WTC11 (cell line): ENCODE results near the gene SAMMSON. TPM values are rescaled to one million over a fixed set of nuclear protein-coding genes. Genes with fewer than 3 reads are reported as not detected.

ENCODE experiments used
- ATAC-seq: fragments of 200-7000 bp; cut with Tn5 transposase; 2 replicates; pipeline ENCODE4 v1.10.0; 2021; ENCODE audit warnings: mild to moderate bottlenecking, moderate library complexity
- CTCF ChIA-PET: fragments of 300-600 bp; sonication (Branson Sonifier 250); formaldehyde crosslinking; loops from one replicate; lab custom pipeline; 2021; ENCODE audit warnings: antibody characterized with exemption; lab: Charles Lee
- POLR2A ChIA-PET: fragments of 350-600 bp; sonication (Branson Sonifier 250); formaldehyde crosslinking; loops from one replicate; lab custom pipeline; 2021; ENCODE audit warnings: antibody characterized with exemption; lab: Charles Lee
- DNase-seq: peaks from one replicate; pipeline ENCODE4 v3.0.0; 2021; ENCODE audit warnings: low spot score
- H3K27ac Mint-ChIP-seq: 2 replicates; pipeline ENCODE4 v1.8.0; 2021; ENCODE audit warnings: mixed read lengths
- H3K27me3 Mint-ChIP-seq: 2 replicates; pipeline ENCODE4 v1.8.0; 2021; ENCODE audit warnings: low read depth, mild to moderate bottlenecking, moderate library complexity, mixed read lengths
- H3K36me3 Mint-ChIP-seq: 2 replicates; pipeline ENCODE4 v1.8.0; 2021; ENCODE audit warnings: mixed read lengths
- H3K4me1 Mint-ChIP-seq: 2 replicates; pipeline ENCODE4 v1.8.0; 2022; ENCODE audit warnings: mixed read lengths
- H3K4me3 Mint-ChIP-seq: 2 replicates; pipeline ENCODE4 v1.8.0; 2021; ENCODE audit warnings: mild to moderate bottlenecking, moderate library complexity, mixed read lengths
- H3K9me3 Mint-ChIP-seq: 2 replicates; pipeline ENCODE4 v1.8.0; 2021; ENCODE audit warnings: mixed read lengths
- ARID4B ChIP-seq: sonication (generic); formaldehyde crosslinking; IDR thresholded peaks from 2 replicates; pipeline ENCODE4 v1.8.0; 2023; ENCODE audit warnings: missing genetic modification reagents, mild to moderate bottlenecking, borderline replicate concordance
- CBFB ChIP-seq: sonication (generic); formaldehyde crosslinking; IDR thresholded peaks from 2 replicates; pipeline ENCODE4 v1.8.1; 2022; ENCODE audit warnings: mild to moderate bottlenecking, low read depth, missing genetic modification reagents
- CREB1 ChIP-seq: sonication (generic); formaldehyde crosslinking; IDR thresholded peaks from 2 replicates; pipeline ENCODE4 v1.8.0; 2023; ENCODE audit warnings: mild to moderate bottlenecking, missing genetic modification reagents
- HMGXB4 ChIP-seq: sonication (generic); formaldehyde crosslinking; IDR thresholded peaks from 2 replicates; pipeline ENCODE4 v1.8.1; 2023; ENCODE audit warnings: mild to moderate bottlenecking, moderate library complexity, missing genetic modification reagents
- KAT7 ChIP-seq: sonication (generic); formaldehyde crosslinking; IDR thresholded peaks from 2 replicates; pipeline ENCODE4 v1.8.1; 2023; ENCODE audit warnings: missing genetic modification reagents, mild to moderate bottlenecking, borderline replicate concordance
- NFE2L1 ChIP-seq: sonication (generic); formaldehyde crosslinking; IDR thresholded peaks from 2 replicates; pipeline ENCODE4 v1.8.1; 2023; ENCODE audit warnings: missing genetic modification reagents
- NFYB ChIP-seq: sonication (generic); formaldehyde crosslinking; conservative IDR thresholded peaks from 2 replicates; pipeline ENCODE4 v1.8.0; 2022; ENCODE audit warnings: low read depth, missing genetic modification reagents
- PRRX2 ChIP-seq: fragments of 250-450 bp; sonication (Bioruptor Pico); IDR thresholded peaks from 2 replicates; pipeline ENCODE4 v1.8.0; 2021; ENCODE audit warnings: mild to moderate bottlenecking
- RORB ChIP-seq: fragments of 250-450 bp; sonication (Bioruptor Pico); IDR thresholded peaks from 2 replicates; pipeline ENCODE4 v1.9.0; 2021; ENCODE audit warnings: mild to moderate bottlenecking
- TCF7 ChIP-seq: sonication (generic); formaldehyde crosslinking; IDR thresholded peaks from 2 replicates; pipeline ENCODE4 v1.8.0; 2022; ENCODE audit warnings: mild to moderate bottlenecking, low read depth, missing genetic modification reagents, moderate library complexity
- TEAD4 ChIP-seq: sonication (generic); formaldehyde crosslinking; IDR thresholded peaks from 2 replicates; pipeline ENCODE4 v1.8.0; 2022; ENCODE audit warnings: mild to moderate bottlenecking, missing genetic modification reagents
- TP53 ChIP-seq: sonication (generic); formaldehyde crosslinking; IDR thresholded peaks from 2 replicates; pipeline ENCODE4 v1.8.1; 2023; ENCODE audit warnings: mild to moderate bottlenecking, missing genetic modification reagents
- ZNF121 ChIP-seq: sonication (generic); formaldehyde crosslinking; IDR thresholded peaks from 2 replicates; pipeline ENCODE4 v1.8.0; 2023; ENCODE audit warnings: missing genetic modification reagents
- ZNF138 ChIP-seq: sonication (generic); formaldehyde crosslinking; conservative IDR thresholded peaks from 2 replicates; pipeline ENCODE4 v1.8.1; 2022; ENCODE audit warnings: mild to moderate bottlenecking, moderate library complexity, missing genetic modification reagents
- ZNF281 ChIP-seq: sonication (generic); formaldehyde crosslinking; IDR thresholded peaks from 2 replicates; pipeline ENCODE4 v1.8.0; 2023; ENCODE audit warnings: mild to moderate bottlenecking, missing genetic modification reagents
- ZNF396 ChIP-seq: fragments of 250-450 bp; sonication (Bioruptor Pico); IDR thresholded peaks from 2 replicates; pipeline ENCODE4 v1.8.0; 2021; ENCODE audit warnings: mild to moderate bottlenecking, moderate library complexity, borderline replicate concordance
- total RNA-seq: library from RNA; stranded (reverse); gene quantifications from 3 replicates; pipeline ENCODE4 v1.2.3, GENCODE V29; 2021
- TF ChIP-seq, protein P1 (sequence below): sonication (generic); formaldehyde crosslinking; IDR thresholded peaks from 2 replicates; pipeline ENCODE4 v1.8.1; 2022; ENCODE audit warnings: low read depth, missing genetic modification reagents, borderline replicate concordance
- TF ChIP-seq, protein P2 (sequence below): sonication (generic); formaldehyde crosslinking; IDR thresholded peaks from 2 replicates; pipeline ENCODE4 v1.8.1; 2022; ENCODE audit warnings: mild to moderate bottlenecking, missing genetic modification reagents, moderate library complexity, borderline replicate concordance

Gene SAMMSON
- total RNA-seq, 1 experiment from 2014 or later, result 0.13 TPM

DNA sequence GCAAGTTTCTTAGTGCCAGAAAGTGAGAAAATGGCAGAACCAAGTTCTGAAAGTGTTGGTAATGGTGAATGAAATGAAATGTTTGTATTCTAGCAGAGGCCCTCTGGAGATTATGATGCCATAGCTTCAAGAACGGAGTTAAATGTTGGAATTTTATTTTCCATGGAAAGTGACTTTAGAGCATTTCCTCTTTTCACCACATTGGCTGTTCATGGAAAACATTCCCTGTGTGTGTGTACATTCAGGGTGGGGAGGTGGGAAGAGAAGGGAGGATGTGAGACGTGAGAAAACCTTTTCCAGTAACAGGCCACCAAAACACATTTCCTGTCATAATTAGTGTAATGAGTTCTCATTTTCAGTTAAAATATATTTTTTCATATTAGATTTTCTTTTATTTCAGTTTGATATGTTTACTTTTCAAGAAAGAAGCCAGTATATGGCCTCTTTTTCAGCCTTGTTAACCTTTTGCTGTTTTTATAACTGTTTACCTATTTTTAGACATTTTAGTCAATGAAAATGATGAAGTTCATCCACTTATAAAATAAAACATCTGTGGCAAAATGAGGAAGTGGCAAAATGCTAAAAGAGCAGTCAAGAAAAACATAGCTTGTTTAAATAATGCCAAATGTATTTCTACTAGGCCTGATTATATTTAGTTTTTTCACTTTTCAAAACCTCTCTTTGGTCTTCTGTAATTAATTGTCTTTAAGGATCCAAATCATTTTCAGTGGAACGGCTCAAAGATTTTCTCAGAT lies 21.6 kb downstream of the SAMMSON start:
- no peak for DNase-seq
- peaks cover 3% of the 10 kb centered on the region; the same call in 1 of the 2 replicates for H3K27me3 Mint-ChIP-seq
- ChIA-PET POLR2A (no interaction called here), CTCF (no interaction called here)
- ATAC-seq, result no peak
- peaks cover 16% of the 10 kb centered on the region for H3K9me3 Mint-ChIP-seq
- H3K36me3 Mint-ChIP-seq, result peaks cover 2% of the 10 kb centered on the region
- TF ChIP-seq RORB (CRISPR knock-in tag) (no peak), CREB1 (CRISPR knock-in tag) (no peak), NFE2L1 (CRISPR knock-in tag) (no peak), NFYB (CRISPR knock-in tag) (no peak), KAT7 (CRISPR knock-in tag) (no peak), TP53 (CRISPR knock-in tag) (no peak), TCF7 (no peak), CBFB (CRISPR knock-in tag) (no peak), PRRX2 (CRISPR knock-in tag) (no peak), ZNF396 (CRISPR knock-in tag) (no peak), TEAD4 (CRISPR knock-in tag) (no peak), HMGXB4 (no peak), ZNF281 (CRISPR knock-in tag) (no peak), ZNF121 (CRISPR knock-in tag) (no peak)
- TF ChIP-seq, protein P1, sequence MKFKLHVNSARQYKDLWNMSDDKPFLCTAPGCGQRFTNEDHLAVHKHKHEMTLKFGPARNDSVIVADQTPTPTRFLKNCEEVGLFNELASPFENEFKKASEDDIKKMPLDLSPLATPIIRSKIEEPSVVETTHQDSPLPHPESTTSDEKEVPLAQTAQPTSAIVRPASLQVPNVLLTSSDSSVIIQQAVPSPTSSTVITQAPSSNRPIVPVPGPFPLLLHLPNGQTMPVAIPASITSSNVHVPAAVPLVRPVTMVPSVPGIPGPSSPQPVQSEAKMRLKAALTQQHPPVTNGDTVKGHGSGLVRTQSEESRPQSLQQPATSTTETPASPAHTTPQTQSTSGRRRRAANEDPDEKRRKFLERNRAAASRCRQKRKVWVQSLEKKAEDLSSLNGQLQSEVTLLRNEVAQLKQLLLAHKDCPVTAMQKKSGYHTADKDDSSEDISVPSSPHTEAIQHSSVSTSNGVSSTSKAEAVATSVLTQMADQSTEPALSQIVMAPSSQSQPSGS, result no peak
- H3K4me1 Mint-ChIP-seq, result no peaks in the 10 kb centered on the region
- H3K4me3 Mint-ChIP-seq, result no peak overlapping the region
- H3K27ac Mint-ChIP-seq, result no peak overlapping the region

GRCh38 chr3:70028361-70028760 lies 28.8 kb downstream of the SAMMSON start:
- ChIA-PET CTCF (no interaction called here), POLR2A (no interaction called here)
- DNase-seq (no peak), ATAC-seq (no peak)
- TF ChIP-seq ZNF138 (CRISPR knock-in tag), result no peak
- H3K27me3 Mint-ChIP-seq, result no peaks in the 10 kb centered on the region
- H3K4me1 Mint-ChIP-seq, result no peaks in the 10 kb centered on the region
- H3K27ac Mint-ChIP-seq, result no peak overlapping the region
- H3K36me3 Mint-ChIP-seq, result peaks cover 2% of the 10 kb centered on the region
- H3K9me3 Mint-ChIP-seq, result peaks cover 7% of the 10 kb centered on the region
- no peak overlapping the region for H3K4me3 Mint-ChIP-seq

- Mint-ChIP-seq H3K27ac (no peak overlapping the region), H3K27me3 (no peaks in the 10 kb centered on the region), H3K4me1 (peaks cover 13% of the 10 kb centered on the region), H3K9me3 (peaks cover 13% of the 10 kb centered on the region), H3K36me3 (peaks cover 7% of the 10 kb centered on the region; the same call in 1 of the 2 replicates), H3K4me3 (no peak overlapping the region)
- ATAC-seq (no peak), DNase-seq (no peak)
- ChIA-PET CTCF (no interaction called here), POLR2A (no interaction called here)
- TF ChIP-seq, protein P2, sequence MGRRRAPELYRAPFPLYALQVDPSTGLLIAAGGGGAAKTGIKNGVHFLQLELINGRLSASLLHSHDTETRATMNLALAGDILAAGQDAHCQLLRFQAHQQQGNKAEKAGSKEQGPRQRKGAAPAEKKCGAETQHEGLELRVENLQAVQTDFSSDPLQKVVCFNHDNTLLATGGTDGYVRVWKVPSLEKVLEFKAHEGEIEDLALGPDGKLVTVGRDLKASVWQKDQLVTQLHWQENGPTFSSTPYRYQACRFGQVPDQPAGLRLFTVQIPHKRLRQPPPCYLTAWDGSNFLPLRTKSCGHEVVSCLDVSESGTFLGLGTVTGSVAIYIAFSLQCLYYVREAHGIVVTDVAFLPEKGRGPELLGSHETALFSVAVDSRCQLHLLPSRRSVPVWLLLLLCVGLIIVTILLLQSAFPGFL (CRISPR knock-in tag), result no peak
- TF ChIP-seq KAT7 (CRISPR knock-in tag) (no peak), ARID4B (CRISPR knock-in tag) (no peak), CREB1 (CRISPR knock-in tag) (no peak)
Measured at GRCh38 chr3:70038693-70039092, 39.2 kb downstream of the SAMMSON start.
